Mammary epithelial cell (primary cell): ENCODE results near the gene HINT1.

ENCODE experiments used
- EZH2 ChIP-seq: IDR thresholded peaks from 2 replicates; pipeline ENCODE4 v1.6.1; 2012; ENCODE audit warnings: low read length, inconsistent platforms, borderline replicate concordance
- TF ChIP-seq, protein P1 (sequence below), 2 donors: IDR thresholded peaks in 1 of 2; conservative IDR thresholded peaks in 1 of 2; 2 replicates each; pipeline ENCODE4 v1.5.1; 2011 to 2012; ENCODE audit warnings: inconsistent platforms in 2 of 2, low read length in 2 of 2, mild to moderate bottlenecking in 2 of 2, control low read depth in 1 of 2, low read depth in 1 of 2; ENCODE audit not compliant: insufficient read depth in 1 of 2; ENCODE audit errors: extremely low read depth in 1 of 2

DNA sequence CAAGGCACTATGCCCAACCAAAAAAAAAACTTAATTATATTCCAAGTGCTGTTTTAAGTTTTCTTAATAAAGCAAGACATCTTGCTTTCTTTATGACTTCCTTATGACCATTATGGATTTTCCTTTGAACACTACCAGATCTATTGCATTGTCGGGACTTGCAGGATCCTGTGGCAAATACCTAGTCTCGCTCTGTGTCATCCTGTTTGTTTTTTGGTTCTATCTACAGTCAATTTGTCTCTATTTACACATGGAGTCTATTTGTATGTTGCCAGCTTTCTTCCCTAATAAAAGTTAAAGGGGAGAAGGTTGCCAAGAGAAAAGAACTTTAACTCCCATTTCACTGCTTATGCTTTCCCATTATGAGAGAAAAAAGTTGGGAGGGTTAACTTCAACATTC lies 4.9 kb downstream of the HINT1 start:
- TF ChIP-seq, protein P1, sequence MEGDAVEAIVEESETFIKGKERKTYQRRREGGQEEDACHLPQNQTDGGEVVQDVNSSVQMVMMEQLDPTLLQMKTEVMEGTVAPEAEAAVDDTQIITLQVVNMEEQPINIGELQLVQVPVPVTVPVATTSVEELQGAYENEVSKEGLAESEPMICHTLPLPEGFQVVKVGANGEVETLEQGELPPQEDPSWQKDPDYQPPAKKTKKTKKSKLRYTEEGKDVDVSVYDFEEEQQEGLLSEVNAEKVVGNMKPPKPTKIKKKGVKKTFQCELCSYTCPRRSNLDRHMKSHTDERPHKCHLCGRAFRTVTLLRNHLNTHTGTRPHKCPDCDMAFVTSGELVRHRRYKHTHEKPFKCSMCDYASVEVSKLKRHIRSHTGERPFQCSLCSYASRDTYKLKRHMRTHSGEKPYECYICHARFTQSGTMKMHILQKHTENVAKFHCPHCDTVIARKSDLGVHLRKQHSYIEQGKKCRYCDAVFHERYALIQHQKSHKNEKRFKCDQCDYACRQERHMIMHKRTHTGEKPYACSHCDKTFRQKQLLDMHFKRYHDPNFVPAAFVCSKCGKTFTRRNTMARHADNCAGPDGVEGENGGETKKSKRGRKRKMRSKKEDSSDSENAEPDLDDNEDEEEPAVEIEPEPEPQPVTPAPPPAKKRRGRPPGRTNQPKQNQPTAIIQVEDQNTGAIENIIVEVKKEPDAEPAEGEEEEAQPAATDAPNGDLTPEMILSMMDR (conservative IDR thresholded peaks at IDR 0.05 in 1 of 2, IDR thresholded peaks at IDR 0.05 in 1 of 2; ENCODE audit: extremely low read depth in 1 of 2, insufficient read depth in 1 of 2, low read depth in 1 of 2, low read length in 2 of 2) = no peak
- TF ChIP-seq EZH2 = no peak
